NCI-H1417 (cell line): ENCODE data around the gene GID8.
A peak's percentile ranks its signal among the peaks of the same experiment; 100 is the strongest.
"Not testable (repeated sequence)": the region's sequence is repeated elsewhere in the genome, so short reads cannot be mapped to it uniquely, and the experiment has no call there.

ENCODE experiments used
- DNase-seq, 3 experiments: peaks; one replicate each; lab custom pipeline; 2025; lab: John Stamatoyannopoulos, UW

GID8 gene

GRCh38 chr20:62922451-62922921 is 15.5 kb upstream of the GID8 start:
- no peak for DNase-seq

DNA sequence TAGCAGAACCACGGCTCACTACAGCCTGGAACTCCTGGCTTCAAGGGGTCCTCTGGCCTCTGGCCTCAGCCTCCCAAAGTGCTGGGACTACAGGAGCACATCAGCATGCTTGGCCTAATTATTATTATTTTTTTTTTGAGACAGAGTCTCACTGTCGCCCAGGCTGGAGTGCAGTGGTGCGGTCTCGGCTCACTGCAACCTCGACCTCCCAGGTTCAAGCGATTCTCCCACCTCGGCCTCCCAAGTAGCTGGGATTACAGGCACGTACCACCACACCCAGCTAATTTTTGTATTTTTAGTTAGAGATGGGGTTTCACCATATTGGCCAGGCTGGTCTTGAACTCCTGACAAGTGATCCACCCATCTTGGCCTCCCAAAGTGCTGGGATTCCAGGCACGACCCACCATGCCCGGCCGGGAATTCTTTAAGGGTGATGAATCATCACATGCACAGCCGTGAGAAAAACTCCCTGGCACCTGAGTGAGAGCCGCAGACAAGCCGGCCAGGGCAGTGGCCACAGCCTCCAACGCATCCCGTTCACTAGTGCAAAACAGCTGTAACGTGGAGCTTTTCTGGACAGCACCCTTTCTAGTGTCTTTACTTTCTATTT is 14.8 kb upstream of the GID8 start:
- not testable (repeated sequence) for DNase-seq

GRCh38 chr20:62923669-62924441 is 14.1 kb upstream of the GID8 start:
- no peak for DNase-seq

- DNase-seq = peak in 2 of 3 experiments; percentile 23 to 47
Observed at GRCh38 chr20:62924442-62925075, 13.4 kb upstream of the GID8 start.

GRCh38 chr20:62925076-62925419 is 12.9 kb upstream of the GID8 start:
- DNase-seq = no peak

DNA sequence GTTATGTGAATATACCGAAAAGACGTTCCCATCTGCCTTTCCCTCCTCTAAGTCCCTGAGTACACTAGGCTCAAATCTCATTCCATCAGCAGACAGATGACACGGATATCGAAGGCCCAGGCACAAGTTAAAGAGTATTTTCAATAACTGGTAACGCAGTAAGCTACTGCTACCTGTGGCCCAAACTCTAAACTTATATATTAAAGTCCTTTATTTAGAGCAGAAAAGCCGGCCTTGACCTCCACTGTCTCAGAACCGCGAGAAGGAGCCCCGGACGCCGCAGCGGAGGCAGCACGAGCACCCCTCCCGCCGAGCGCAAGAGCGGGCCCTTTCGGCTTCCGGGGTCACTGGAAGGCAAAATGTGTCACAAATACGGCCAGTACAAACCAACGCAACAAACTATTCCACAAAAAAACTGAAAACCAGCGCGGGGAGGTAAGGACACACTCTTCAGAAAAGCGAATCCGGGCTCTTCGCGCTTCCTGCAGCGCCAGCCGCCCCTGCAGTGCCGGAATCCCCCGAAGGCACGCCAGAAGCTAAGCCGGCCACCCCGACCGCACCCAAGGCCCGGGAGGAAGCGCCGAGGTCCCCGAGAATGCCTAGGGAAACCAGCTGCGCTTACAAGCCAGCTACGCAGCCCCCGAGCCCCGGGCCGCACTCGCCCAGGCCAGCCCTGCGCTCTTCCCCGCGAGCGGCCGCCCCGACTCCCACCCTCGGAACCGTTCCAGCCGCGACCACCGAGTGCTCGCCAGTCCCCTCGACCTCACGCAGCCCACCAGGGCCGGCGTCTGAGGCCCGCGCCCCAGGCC is 12.3 kb upstream of the GID8 start:
- DNase-seq = peak in 2 of 3 experiments; percentile 69 to 73

DNA sequence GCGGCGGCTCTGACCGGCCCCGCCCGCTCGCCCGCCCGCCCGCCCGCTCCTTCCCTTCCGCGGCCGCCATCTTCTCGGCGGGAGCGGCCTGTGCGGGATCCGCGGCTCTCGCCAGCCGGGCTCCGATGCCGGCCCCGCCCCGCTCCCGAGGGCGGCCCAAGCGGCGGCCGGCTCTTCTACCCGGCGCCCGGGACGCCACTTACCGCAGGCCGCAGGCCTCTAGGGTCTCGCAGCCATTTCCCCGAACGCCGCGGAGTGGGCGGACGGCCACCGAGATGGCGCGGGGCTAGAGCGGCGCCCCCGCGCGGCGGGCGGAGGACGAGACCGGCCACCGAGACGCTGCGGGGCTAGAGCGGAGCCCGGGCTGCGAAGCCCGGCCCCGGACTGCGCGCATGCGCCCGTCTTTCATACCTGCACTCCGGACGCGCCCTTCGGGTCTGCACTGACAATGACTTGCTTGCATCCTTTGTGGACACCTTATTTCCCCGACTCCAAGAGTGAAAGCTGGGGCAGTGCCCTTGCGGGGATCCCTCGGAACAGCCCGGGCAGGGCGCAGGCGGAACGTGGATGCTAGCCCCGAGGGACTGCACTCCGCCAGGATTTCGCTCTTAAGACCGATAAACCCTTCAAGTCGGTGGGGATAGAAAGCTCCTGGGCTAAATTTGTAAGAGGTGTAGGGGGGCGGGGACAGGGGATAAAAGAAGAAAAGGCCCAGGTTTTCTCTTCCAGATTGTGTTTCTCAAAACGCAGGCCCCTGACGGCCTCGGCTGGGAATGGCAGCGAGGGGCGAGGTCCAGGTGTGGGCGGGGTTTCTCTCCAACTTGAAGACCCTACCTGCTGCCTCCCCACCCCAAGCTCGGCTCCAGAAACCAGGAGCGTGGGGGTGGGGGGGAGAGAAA is 11.5 kb upstream of the GID8 start, which contains the start of gene DIDO1:
TSS of gene DIDO1 (minus strand) at position 277 of the 899 bp plus-strand sequence.
- DNase-seq = peak; percentile 91 to 94 (median 92)

- peak in 1 of 3 experiments; percentile 35 for DNase-seq
Observed at GRCh38 chr20:62927128-62927705, 10.7 kb upstream of the GID8 start.

DNA sequence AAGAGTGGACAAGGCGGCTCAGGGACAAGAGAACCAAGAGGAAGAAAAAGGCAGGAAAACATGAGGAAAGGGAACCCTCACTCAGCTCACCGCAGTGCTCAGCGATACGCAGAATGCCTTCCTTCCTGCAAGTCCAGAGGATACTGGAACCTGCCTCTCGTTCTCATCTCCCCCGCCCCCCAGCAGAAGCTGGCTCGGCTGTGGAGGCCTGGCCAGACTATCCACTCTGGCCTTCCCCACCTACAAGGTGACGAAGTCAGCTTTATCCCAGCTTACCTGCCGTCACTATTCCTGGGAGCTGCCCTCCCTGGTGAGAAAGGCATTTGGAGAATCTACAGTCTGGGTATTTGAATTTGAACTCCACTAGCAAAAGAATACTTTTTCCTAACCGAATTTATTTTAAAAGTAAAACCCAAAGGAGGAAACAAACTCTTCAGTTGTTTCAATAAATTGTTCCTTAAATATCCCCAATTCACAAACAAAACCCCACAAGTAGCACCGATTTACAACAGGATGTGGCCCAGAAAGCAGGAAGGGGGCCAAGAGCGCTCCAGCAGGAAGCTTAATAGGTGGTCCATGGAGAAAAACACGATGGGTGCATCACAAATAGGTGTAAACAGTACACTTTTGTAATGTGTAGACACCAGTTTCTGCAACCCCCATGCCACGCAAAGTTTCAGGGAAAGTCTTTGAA is 9.6 kb upstream of the GID8 start:
- no peak for DNase-seq

DNA sequence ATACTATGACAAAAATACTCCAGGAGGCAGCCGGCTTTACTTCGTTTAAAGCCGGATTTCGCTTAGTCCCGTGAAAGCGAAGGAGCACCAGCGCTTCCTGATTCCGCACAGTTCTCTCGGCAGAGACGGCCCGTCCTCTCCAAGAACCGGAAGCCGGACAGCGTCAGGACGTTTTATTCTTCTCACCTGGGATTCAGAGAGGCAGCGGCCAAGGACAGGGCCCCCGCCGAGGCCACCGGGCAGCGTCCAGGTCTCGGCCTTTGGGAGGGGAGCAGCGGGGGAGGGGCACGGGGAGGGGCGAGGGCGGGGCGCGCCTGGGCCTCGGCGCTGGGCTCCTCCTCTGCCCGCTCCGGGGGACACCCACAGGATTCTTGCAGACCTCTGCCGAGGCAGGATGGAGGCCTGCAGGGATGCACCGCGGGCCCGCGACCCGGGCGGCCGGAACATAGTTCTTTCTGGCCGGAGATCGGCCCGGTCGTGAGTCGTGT is 8.9 kb upstream of the GID8 start:
- no peak for DNase-seq

DNA sequence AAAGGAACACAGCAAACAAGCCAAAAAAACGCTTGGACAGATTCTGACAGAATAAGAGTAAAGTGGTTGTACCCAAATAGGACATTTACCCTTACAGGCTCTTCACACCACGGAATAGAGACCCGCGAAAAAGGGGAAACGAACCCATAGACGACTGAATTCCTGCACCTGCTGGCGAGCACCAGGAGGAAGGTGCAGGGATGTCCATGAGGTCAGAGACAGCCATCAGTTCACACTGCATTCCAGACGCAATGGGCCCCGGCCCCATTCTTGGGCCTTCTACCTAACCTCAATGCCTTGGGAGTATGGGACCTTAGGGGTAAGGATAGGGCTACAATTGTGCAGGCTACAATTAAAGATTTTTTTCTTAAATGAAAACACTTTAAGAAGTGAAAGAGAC is 6.5 kb upstream of the GID8 start:
- DNase-seq = no peak

DNA sequence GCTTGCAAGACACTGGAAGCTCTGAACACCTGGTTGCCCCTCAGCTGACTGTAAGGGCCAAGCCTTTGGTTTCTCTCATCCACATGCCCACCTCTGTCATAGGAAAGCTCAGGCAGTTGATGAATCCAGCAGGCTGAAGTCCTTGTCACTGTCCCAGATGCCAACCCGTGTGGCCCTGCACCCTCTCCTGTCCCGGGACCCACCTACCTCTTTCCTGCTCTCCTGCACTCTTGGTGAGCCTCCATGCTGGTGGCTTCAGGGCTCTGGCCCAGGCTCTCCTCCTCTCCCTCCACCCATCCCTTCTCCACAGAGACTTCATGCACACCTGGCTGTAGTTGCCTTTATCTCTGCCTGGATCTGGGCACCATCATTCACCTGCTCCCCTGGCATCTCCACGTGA is 4.0 kb upstream of the GID8 start:
- DNase-seq = no peak

DNA sequence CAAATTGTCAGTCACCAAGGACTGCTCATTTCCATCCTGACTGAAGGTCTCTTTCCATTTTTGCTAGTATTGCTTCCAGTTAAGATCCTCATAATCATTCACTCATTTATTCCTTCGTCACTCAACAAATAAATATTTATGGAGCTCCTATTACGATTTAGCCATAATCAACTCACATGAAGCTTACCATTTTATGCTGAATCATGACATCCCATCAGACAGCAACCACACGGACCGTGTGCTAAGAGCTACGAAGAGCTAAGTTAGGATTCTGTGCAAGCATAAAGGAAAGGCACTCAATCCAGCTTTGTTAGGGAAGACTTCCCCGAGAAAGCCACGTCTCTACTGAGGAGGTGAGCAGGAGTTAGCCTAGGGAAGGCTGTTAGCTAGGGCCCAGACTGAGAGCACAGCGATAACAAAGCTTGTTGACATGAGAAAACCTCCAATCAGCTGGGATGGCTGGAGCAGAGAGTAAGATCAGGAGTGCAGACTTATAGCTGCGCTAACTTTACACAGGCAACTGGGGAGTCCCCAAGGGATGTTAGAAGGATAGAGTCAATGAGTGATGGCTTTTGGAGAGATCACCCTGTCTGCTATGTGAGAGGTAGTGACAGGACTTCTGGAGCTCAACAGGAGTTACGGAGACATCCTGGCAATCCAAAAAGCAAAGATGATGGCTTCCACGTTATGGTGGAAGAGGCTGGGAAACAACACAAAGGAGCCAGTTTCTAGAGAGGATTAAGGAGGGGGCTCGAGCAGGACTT is 2.6 kb upstream of the GID8 start:
- DNase-seq = no peak

GRCh38 chr20:62935968-62936585 is 1.9 kb upstream of the GID8 start:
- no peak for DNase-seq

DNA sequence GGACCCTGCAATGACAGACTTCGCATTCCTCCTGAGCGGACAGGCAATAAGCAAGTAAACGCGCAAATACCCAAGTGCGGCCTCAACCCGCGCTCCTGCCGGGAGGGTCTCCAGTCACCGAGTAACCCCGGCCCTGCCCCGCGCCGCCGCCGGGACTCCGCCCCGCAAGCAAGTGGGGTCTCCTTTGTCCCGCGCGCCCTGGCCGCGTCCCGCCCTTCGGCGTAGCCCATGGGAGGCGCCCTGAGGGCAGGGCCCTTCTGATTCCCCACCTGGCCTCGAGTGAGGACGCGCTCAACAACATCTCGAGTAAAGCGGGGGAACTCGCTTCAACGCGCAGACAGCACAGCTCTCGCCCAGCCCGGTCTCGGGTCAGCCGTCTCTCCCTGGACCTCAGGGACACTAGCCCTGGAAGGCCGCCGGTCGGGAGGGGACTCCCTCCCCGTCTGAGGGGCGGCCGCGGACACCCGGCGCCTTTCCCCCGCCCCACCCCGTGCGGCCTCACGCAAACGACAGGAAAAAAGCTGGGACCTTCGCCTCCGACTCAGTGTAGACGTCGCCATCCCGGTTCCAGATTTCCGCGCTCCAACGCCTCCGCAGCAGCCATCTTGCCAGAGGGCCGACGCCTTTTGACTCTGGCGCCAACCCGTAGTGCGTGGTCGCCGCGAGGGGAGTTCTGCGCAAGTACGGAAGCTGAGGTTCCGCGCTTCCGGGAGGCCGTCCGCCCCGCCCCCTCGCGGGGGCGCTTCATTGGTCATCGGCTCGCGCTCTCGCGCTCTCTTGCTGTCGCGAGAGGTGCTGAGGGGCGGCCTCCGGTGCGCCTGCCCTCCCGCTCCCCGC is 461 bp upstream of the GID8 start:
- peak; percentile 96 to 97 (median 97) for DNase-seq

GRCh38 chr20:62940875-62941274 is 2.9 kb downstream of the GID8 start:
- no peak for DNase-seq

- no peak for DNase-seq
Observed at GRCh38 chr20:62941792-62942191, 3.8 kb downstream of the GID8 start.

- DNase-seq = no peak
Observed at GRCh38 chr20:62942456-62942855, 4.5 kb downstream of the GID8 start.
